Fibroblast of lung (primary cell): Measurements from ENCODE around the gene CD36.

Experiments used
- CTCF ChIP-seq, 2 donors: IDR thresholded peaks in 1 of 2; conservative IDR thresholded peaks in 1 of 2; 1 replicate in 1 of 2; 2 replicates in 1 of 2; pipeline ENCODE4 v1.5.1; 2011 to 2012; ENCODE audit warnings: low read length in 2 of 2, control low read depth in 1 of 2, inconsistent platforms in 1 of 2, low read depth in 1 of 2, mild to moderate bottlenecking in 1 of 2
- EZH2 ChIP-seq: IDR thresholded peaks from 2 replicates; pipeline ENCODE4 v1.5.1; 2012; ENCODE audit warnings: low read length, control low read depth, mild to moderate bottlenecking; ENCODE audit errors: missing control alignments

- no peak for TF ChIP-seq CTCF (conservative IDR thresholded peaks at IDR 0.05 in 1 of 2, IDR thresholded peaks at IDR 0.05 in 1 of 2; ENCODE audit: low read depth in 1 of 2, low read length in 2 of 2)
- TF ChIP-seq EZH2: no peak
Observed at GRCh38 chr7:80624763-80625162, 13.7 kb upstream of the CD36 start.
